Measurements from ENCODE around the gene SPIN2B. TPM values are rescaled to one million over a fixed set of nuclear protein-coding genes. Genes with fewer than 3 reads are reported as not detected.
"Not testable (repeated sequence)": the region's sequence is repeated elsewhere in the genome, so short reads cannot be mapped to it uniquely, and the experiment has no call there.

The SPIN2B gene
- total RNA-seq, 4 donors from 2014 or later: 2.2 to 7.4 (median 3.2) TPM

GRCh38 chrX:57137501-57137900 is 16.2 kb upstream of the SPIN2B start:
- intact Hi-C loops (cut with DNase I): no loop called here
- Histone ChIP-seq H3K27ac (no peak overlapping the region), H3K9me3 (no peaks in the 10 kb centered on the region), H3K4me1 (peaks cover 0 to 5% (median 0%) of the 10 kb centered on the region in 3 donors), H3K4me3 (peak overlapping the region in 3 of 4 donors; percentile 26 to 53 (median 28)), H3K27me3 (no peaks in the 10 kb centered on the region), H3K36me3 (no peaks in the 10 kb centered on the region)
- 50 to 71% methylated on average over 1 of the region's 1 CpG for WGBS, 2 donors
- no peak for DNase-seq
- TF ChIP-seq CTCF (IDR thresholded peaks at IDR 0.05): no peak
- no peak for TF ChIP-seq POLR2A (IDR thresholded peaks at IDR 0.05)

- H3K27ac ChIP-seq; DNase-seq; H3K27me3 ChIP-seq; H3K9me3 ChIP-seq; intact Hi-C loops (cut with DNase I); H3K36me3 ChIP-seq; H3K4me1 ChIP-seq: not testable (repeated sequence)
- H3K4me3 ChIP-seq: peak within 1 kb of the TSS in 3 of 4 donors; percentile 26 to 53 (median 28)
- 40 to 55% methylated on average over 7 to 15 of the region's 27 CpGs for WGBS, 2 donors
Observed at GRCh38 chrX:57137073-57137472, 15.7 kb upstream of the SPIN2B start, which contains the start of gene SPIN2A. Gene SPIN2A (minus strand): TSS chrX:57137397. CDS start chrX:57136597, 800 bp downstream.

DNA sequence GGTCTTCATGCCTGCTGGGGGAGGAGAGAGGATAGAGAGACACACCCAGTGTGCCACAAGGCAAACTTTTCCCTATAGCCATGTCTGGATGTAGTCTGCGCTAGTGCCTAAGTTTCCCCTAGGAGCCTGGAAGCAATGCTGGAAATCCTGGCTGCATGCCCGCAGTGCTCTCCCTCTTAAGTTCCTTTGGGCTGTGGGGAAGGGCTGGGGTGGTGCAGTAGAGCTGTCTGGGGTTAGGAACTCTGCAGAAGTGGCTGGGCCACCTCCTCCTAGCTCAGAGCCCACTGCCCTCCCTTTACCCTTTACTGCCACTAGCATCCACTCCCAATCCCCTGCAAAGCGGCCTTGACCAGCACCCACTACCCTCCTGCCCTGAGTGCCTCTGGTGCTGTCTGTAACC is 15.2 kb upstream of the SPIN2B start:
- H3K36me3 ChIP-seq; intact Hi-C loops (cut with DNase I); H3K27ac ChIP-seq; H3K9me3 ChIP-seq; DNase-seq; H3K4me1 ChIP-seq; H3K27me3 ChIP-seq: not testable (repeated sequence)
- WGBS, 2 donors: 67% methylated on average over 1 of the region's 3 CpGs; no CpG with 5 or more reads in 1 of the 2 donors
- H3K4me3 ChIP-seq: peak overlapping the region in 2 of 4 donors; percentile 26 to 53

DNA sequence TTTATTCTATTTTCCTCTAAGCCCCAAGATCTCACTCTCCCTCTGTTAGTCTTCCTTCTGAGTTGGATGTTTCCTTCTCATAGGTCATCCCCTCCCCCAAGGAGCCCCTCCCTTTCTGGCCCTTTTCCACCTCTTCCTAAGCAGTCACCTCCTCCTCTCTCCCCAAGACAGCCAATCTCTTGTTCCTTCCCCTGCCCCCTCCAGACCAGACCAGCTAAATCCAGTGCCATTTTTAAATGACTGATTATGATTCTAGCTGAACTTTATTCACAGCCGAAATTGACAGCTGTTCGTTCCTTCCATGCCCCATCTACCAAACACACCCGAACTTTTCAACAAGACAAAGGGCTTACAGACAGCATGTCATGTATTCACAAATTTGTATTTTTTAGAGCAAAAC is 13.9 kb upstream of the SPIN2B start:
- TF ChIP-seq POLR2A (IDR thresholded peaks at IDR 0.05) (no peak), CTCF (IDR thresholded peaks at IDR 0.05) (no peak)
- Histone ChIP-seq H3K27me3 (no peaks in the 10 kb centered on the region), H3K4me3 (no peak overlapping the region), H3K4me1 (peaks cover 0 to 5% (median 0%) of the 10 kb centered on the region in 3 donors), H3K36me3 (no peaks in the 10 kb centered on the region), H3K27ac (no peak overlapping the region), H3K9me3 (no peaks in the 10 kb centered on the region)
- intact Hi-C loops (cut with DNase I): no loop called here
- 85 to 92% methylated on average over 3 of the region's 3 CpGs for WGBS, 2 donors
- DNase-seq: no peak

DNA sequence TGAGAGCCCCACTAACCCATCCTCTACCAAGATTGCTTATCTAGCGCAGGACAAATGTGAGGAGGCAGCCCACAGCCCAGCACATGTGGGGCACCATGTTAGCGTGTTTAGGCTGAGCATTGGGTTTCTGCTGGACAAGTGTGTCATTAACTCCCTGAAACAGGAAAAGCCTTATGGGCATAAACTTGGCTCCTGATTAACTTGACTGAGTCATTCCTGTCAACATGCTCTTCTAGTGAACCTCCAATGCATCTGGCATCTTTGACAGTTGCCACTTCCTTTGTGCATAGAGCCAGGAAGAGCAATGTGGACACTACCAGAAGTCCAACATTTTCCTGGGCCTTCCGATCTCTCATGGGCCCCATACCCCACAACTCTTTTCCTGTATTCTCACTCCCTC is 13.4 kb upstream of the SPIN2B start:
- Histone ChIP-seq H3K4me3 (no peak overlapping the region), H3K4me1 (peaks cover 0 to 5% (median 0%) of the 10 kb centered on the region in 3 donors), H3K27me3 (no peaks in the 10 kb centered on the region), H3K27ac (no peak overlapping the region), H3K36me3 (no peaks in the 10 kb centered on the region), H3K9me3 (no peaks in the 10 kb centered on the region)
- WGBS, 2 donors: 79 to 100% methylated on average over 1 to 3 of the region's 3 CpGs
- DNase-seq: no peak
- intact Hi-C loops (cut with DNase I): no loop called here
- TF ChIP-seq CTCF (IDR thresholded peaks at IDR 0.05): no peak
- no peak for TF ChIP-seq POLR2A (IDR thresholded peaks at IDR 0.05)

DNA sequence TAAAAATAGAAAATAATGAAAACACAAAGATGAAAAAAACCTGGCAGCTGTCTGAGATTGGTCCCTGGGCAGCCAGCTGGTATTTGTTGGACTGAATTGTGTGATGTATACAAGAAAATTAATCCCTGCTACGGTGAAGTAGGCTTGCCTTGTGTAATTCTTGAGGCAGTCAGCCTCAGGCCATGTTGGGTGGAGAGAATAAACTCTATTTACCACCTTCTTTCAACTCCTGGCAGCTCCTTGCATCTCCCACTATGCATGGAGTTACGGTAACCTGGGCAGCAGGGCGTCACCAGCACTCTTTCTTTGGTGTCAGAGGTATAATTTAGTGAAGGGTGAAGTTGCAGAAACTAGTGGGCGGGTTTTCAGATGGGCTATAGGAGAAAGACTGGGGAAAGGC is 12.4 kb upstream of the SPIN2B start:
- WGBS, 2 donors: 41 to 84% methylated on average over 3 to 4 of the region's 4 CpGs
- H3K27ac ChIP-seq: no peak overlapping the region
- TF ChIP-seq POLR2A (IDR thresholded peaks at IDR 0.05) (no peak), CTCF (IDR thresholded peaks at IDR 0.05) (no peak)
- DNase-seq: no peak
- no peaks in the 10 kb centered on the region for H3K9me3 ChIP-seq
- intact Hi-C loops (cut with DNase I): no loop called here
- H3K27me3 ChIP-seq: no peaks in the 10 kb centered on the region
- H3K36me3 ChIP-seq: no peaks in the 10 kb centered on the region
- H3K4me3 ChIP-seq: no peak overlapping the region
- peaks cover 0 to 5% (median 0%) of the 10 kb centered on the region in 3 donors for H3K4me1 ChIP-seq

DNA sequence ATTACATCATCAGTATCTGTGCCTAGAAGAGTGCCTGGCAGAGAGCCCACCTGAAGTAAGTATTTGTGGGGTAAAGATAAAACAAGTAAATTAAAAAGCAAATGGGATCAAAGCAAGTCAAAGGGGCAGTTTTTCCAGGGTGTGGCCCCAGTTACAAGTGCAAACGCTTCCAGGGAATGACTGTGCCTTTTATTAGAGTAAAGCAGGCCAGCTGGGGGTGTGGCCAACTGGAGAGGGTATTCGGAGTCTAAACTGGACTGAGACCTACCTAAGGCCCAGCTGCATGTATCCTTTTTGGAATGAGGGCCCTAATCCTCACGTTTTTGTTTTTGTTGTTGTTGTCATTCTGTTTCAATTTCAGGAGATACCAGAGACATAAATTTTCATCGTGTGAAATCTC is 11.9 kb upstream of the SPIN2B start:
- H3K4me1 ChIP-seq; DNase-seq; H3K36me3 ChIP-seq; H3K4me3 ChIP-seq; H3K27me3 ChIP-seq; intact Hi-C loops (cut with DNase I); H3K27ac ChIP-seq; H3K9me3 ChIP-seq: not testable (repeated sequence)
- 20 to 26% methylated on average over 1 to 4 of the region's 4 CpGs for WGBS, 2 donors

All from esophagus squamous epithelium (tissue), 5 donors.